Cardiac fibroblast (primary cell): Measurements from ENCODE around the gene NELFB.

Experiments used
- DNase-seq, 2 donors: peaks; one replicate each; pipeline versions ENCODE4 v3.0.0 to v3.0.0-alpha.2; 2010; ENCODE audit warnings: low read depth in 2 of 2
- H3K4me3 ChIP-seq, 2 donors: replicated peaks in 1 of 2; 1 replicate in 1 of 2; 2 replicates in 1 of 2; pipeline ENCODE4 v1.5.1; 2011; ENCODE audit warnings: low read depth in 2 of 2, low read length in 2 of 2, mild to moderate bottlenecking in 2 of 2, moderate library complexity in 1 of 2
- TF ChIP-seq, protein P1 (sequence below): IDR thresholded peaks from one replicate; pipeline ENCODE4 v1.5.1; 2011; ENCODE audit warnings: low read depth, mild to moderate bottlenecking, low read length, inconsistent platforms

The NELFB gene

DNA sequence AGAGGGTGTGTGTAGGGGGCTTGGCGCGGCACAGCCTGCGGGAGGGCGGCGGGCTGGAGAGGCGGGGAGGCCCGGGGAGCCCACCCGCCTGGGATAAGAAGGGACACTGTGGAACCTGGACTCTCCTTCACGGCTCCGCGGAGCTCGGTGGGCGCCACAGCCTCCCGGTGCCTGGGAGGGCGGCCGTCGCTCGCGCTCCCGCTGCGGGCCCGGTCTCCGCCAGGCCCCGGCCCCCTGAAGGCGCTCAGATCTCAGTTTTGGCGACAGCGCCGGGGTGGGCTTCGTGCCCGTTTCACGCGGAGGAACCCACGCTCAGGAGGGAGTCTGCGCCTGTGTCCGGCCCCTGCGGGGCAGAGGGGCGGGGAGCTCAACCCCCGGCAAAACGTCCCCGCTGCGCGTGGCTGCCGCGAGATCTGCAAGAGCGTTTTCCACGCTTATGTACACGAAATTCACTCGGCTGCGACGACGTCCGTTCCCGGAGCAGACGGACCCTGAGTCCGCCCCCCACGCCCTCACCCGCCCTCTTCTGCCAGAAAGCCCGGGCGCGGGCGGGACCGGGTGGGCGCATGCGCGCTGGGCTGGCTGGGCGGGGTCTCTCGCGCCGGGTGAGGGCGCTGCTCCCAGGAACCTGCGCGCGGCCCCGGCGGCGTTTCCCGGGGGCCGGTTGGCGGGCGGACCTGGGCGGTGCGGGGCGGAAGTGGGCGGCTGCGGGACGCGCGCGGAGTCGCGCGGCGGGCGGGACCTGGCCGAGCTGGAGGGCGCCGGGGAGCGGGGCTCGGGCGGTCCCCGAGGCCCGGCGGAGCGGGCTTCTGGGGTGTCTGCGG, at the start of gene NELFB:
TSS of gene NELFB (plus strand) at position 704 of the 824 bp plus-strand sequence.
- DNase-seq, result peak; percentile 84 to 92
- peak within 1 kb of the TSS; percentile 87 to 92 for H3K4me3 ChIP-seq
- TF ChIP-seq, protein P1, sequence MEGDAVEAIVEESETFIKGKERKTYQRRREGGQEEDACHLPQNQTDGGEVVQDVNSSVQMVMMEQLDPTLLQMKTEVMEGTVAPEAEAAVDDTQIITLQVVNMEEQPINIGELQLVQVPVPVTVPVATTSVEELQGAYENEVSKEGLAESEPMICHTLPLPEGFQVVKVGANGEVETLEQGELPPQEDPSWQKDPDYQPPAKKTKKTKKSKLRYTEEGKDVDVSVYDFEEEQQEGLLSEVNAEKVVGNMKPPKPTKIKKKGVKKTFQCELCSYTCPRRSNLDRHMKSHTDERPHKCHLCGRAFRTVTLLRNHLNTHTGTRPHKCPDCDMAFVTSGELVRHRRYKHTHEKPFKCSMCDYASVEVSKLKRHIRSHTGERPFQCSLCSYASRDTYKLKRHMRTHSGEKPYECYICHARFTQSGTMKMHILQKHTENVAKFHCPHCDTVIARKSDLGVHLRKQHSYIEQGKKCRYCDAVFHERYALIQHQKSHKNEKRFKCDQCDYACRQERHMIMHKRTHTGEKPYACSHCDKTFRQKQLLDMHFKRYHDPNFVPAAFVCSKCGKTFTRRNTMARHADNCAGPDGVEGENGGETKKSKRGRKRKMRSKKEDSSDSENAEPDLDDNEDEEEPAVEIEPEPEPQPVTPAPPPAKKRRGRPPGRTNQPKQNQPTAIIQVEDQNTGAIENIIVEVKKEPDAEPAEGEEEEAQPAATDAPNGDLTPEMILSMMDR, result no peak

DNA sequence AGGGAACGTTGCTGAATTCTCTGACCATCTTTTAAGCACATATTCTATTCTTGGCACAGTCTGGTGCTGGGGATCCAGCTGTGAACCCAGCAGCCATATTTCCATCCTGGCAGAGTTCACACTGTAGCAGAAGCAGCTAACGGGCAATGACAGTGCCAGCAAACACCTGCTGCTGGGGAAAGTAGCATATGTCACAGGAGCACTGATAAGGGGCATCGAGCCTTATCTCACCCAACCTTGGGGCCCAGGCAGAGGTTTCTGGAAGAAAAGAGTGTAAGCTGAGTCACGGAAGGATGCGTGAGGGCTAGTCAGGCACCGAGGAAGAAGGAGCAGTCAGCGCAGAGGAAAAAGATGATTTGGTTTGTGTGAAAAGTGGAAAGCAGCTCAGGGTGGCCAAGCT, 48.5 kb upstream of the NELFB start:
- TF ChIP-seq, protein P1, result no peak
- DNase-seq, result no peak
- H3K4me3 ChIP-seq, result peak overlapping the region; percentile 84 to 94

DNA sequence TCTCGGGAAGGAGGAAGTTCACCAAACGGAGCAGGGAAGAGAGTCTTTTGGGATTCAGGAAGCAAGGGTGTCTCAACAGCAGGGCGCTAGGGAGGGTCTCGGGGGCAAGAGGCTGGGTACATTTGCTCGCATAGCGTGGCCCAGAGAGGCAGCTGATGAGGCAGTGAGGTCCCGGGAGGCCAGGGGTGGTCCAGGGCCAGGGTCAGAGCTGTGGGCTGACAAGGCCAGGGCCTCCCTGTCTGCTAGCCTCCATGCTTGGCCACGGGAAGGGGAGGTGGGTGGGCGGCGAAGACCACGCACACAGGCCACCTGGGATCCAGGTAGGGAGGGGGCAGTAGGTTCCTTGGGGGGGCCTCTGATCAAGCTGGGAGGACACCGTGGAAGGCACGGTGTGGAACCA, 43.6 kb upstream of the NELFB start:
- H3K4me3 ChIP-seq, result no peak overlapping the region
- DNase-seq, result no peak
- TF ChIP-seq, protein P1, result no peak

DNA sequence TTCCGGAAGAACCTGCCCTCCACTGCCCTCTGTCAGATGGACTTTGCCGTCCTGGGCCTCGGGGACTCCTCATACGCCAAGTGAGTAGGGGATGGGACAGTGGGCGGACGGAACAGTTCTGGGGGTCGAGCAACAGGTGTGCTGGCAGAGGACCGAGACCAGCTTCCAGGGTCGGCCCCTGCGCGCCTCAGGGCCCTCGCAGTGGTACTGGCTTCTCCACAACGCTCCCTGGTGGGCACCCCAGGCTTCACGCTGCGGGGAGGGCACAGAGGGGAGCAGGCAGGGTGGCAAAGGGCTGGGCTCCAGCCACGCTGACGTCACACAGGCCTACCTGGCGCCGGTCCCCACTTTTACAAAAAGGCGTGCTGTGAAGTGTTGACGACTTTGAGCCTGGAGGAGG, 42.6 kb upstream of the NELFB start:
- no peak for DNase-seq
- no peak overlapping the region for H3K4me3 ChIP-seq
- TF ChIP-seq, protein P1, result no peak

DNA sequence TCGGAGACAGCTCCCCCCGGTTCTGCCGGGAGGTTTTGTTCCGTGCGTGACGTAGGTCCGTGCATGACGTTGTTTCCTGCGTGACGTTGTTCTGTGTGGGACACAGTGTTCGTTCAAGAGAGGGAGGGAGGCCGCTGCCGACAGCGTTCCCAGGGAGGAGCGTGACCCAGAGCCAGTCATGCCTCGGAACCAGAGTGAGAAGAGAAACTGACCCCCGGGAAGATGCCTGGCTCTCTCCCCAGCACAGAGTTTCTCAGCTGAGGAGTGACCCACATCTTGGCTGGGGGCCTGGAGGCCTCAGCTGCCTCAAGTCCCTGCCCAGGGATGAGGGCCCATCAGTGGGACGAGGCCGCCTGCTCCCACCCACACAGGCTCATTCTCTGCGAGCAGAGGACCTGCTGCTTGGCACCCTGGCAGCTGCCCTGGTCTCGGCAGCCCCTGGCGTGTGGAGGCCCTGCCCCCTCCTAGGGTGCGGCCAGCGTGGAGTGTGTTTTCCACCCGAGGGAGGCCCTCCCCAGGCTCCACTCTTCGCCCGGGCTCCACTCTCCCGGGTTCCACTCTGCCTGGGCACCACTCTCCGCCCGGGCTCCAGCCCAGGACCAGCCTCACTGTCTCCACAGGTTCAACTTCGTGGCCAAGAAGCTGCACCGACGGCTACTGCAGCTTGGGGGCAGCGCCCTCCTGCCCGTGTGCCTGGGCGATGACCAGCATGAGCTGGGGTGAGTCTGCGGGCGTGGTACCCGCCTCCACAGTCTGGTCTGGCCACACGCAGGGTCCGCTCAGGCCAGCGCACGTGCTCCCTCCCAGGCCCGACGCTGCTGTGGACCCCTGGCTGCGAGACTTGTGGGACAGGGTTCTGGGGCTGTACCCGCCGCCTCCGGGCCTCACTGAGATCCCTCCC, 41.7 kb upstream of the NELFB start:
- TF ChIP-seq, protein P1, result no peak
- H3K4me3 ChIP-seq, result no peak overlapping the region
- no peak for DNase-seq

DNA sequence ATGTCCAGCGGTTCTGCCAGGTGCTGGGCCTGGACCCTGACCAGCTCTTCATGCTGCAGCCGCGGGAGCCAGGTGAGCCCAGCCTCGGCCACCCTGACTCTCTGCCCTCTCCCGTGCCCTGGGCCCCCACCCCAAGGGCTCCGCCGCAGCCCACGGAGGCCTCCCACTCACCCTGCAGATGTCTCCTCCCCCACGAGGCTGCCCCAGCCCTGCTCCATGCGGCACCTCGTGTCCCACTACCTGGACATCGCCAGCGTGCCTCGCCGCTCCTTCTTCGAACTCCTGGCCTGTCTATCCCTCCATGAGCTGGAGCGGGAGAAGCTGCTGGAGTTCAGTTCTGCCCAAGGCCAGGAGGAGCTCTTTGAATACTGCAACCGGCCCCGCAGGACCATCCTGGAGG, 40.5 kb upstream of the NELFB start:
- DNase-seq, result no peak
- TF ChIP-seq, protein P1, result no peak
- no peak overlapping the region for H3K4me3 ChIP-seq
